Prostate gland (tissue), 2 donors: ENCODE data around the gene MAP4K4. TPM values are rescaled to one million over a fixed set of nuclear protein-coding genes. Genes with fewer than 3 reads are reported as not detected.
A peak's percentile ranks its signal among the peaks of the same experiment; 100 is the strongest.

Experiments used
- DNase-seq: peaks from one replicate; pipeline ENCODE4 v3.0.0-alpha.2; 2019; ENCODE audit warnings: low spot score
- H3K27ac ChIP-seq, 2 donors: fragments of 200-600 bp; sonication (generic); 2 replicates each; pipeline ENCODE4 v1.5.1; 2017 to 2019
- H3K27me3 ChIP-seq: fragments of 200-600 bp; sonication (generic); replicated peaks from 2 replicates; pipeline ENCODE4 v1.5.1; 2019; ENCODE audit not compliant: insufficient read depth
- H3K36me3 ChIP-seq, 2 donors: fragments of 200-600 bp; sonication (generic); 1 replicate in 1 of 2; 2 replicates in 1 of 2; pipeline versions ENCODE4 v1.5.1 to v1.8.1; 2017 to 2019
- H3K4me1 ChIP-seq: fragments of 200-600 bp; sonication (generic); replicated peaks from 2 replicates; pipeline ENCODE4 v1.5.1; 2019
- H3K4me3 ChIP-seq, 2 donors: fragments of 200-600 bp; sonication (generic); 2 replicates each; pipeline ENCODE4 v1.5.1; 2017 to 2019
- H3K9me3 ChIP-seq: fragments of 200-600 bp; sonication (generic); 2 replicates; pipeline ENCODE4 v1.5.1; 2017
- POLR2A ChIP-seq: fragments of 450-650 bp; IDR thresholded peaks from one replicate; pipeline ENCODE4 v1.6.1; 2016; ENCODE audit warnings: antibody characterized with exemption, mild to moderate bottlenecking
- POLR2AphosphoS5 ChIP-seq: sonication (generic); formaldehyde crosslinking; IDR thresholded peaks from one replicate; pipeline ENCODE4 v1.6.1; 2017; ENCODE audit warnings: antibody characterized with exemption
- WGBS: methylation state at CpG from one replicate; pipeline ENCODE4 v1.1.5; 2018; 5-methylcytosine and 5-hydroxymethylcytosine counted together
- intact Hi-C: fragments of 100-400 bp; cut with DNase I; formaldehyde crosslinking; loops from one replicate; pipeline ENCODE4 v1.14.2; 2022
- total RNA-seq, 2 donors: library from RNA; depleted of rRNA; stranded (reverse); fragments of >200 nt; gene quantifications; one replicate each; pipeline ENCODE4 v1.1.0, GENCODE V29; 2016
- TF ChIP-seq, protein P1 (sequence below), 4 experiments: fragments of 200-600 bp in 2 of 4; fragments of 450-650 bp in 2 of 4; sonication (generic) in 2 of 4; IDR thresholded peaks; 1 replicate in 3 of 4; 2 replicates in 1 of 4; pipeline ENCODE4 v1.5.1; 2016 to 2019; ENCODE audit warnings: antibody characterized with exemption in 4 of 4, mild to moderate bottlenecking in 2 of 4, moderate library complexity in 2 of 4

The MAP4K4 gene
- total RNA-seq, 2 donors from 2014 or later, result 23.6 to 107 TPM

DNA sequence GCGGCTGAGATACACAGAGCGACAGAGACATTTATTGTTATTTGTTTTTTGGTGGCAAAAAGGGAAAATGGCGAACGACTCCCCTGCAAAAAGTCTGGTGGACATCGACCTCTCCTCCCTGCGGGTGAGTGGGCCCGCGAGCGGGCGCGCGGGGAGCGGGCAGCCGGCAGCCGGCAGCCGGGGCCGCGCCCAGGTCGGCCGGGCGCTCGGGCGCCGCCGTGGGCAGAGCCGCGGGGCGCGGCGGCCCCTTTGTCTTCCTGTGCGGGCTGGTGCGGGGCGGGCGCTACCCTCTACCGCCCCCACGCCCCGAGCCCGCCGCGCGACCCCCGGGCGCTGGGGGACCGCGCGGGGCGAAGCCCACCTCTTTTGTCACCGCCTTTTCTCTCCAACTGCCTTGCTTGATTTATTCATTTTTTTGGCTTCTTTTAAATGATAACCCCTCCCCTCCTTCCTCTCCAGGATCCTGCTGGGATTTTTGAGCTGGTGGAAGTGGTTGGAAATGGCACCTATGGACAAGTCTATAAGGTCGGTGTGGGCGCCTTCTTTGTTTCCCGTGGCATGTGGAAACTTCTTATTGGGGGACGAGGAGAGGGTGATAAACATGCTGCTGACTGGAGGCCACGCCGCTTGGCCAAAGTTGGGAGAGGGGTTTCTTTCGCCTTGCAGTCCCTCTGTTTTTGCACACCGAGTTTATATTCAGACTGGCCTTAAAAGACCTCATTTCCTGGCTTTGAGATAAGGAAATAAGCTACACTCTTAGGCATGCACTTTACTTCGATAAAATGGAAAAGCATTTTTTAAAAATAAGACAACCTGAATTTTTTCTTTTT, 722 bp downstream of the MAP4K4 start:
- WGBS, result under 1% methylated on average over 48 of the region's 57 CpGs
- peak overlapping the region; percentile 56 to 57 for H3K4me3 ChIP-seq
- H3K9me3 ChIP-seq, result no peaks in the 10 kb centered on the region
- H3K36me3 ChIP-seq, result no peaks in the 10 kb centered on the region
- peak overlapping the region; percentile 48 to 50 for H3K27ac ChIP-seq
- no peaks in the 10 kb centered on the region for H3K4me1 ChIP-seq
- DNase-seq, result no peak
- H3K27me3 ChIP-seq, result no peaks in the 10 kb centered on the region
- intact Hi-C loops, result loop anchor here (2.0 to 10.0 kb wide), 4 partner anchors 41 to 183 kb away; no protein-coding TSS in a partner anchor
- no peak for TF ChIP-seq POLR2AphosphoS5
- TF ChIP-seq, protein P1, sequence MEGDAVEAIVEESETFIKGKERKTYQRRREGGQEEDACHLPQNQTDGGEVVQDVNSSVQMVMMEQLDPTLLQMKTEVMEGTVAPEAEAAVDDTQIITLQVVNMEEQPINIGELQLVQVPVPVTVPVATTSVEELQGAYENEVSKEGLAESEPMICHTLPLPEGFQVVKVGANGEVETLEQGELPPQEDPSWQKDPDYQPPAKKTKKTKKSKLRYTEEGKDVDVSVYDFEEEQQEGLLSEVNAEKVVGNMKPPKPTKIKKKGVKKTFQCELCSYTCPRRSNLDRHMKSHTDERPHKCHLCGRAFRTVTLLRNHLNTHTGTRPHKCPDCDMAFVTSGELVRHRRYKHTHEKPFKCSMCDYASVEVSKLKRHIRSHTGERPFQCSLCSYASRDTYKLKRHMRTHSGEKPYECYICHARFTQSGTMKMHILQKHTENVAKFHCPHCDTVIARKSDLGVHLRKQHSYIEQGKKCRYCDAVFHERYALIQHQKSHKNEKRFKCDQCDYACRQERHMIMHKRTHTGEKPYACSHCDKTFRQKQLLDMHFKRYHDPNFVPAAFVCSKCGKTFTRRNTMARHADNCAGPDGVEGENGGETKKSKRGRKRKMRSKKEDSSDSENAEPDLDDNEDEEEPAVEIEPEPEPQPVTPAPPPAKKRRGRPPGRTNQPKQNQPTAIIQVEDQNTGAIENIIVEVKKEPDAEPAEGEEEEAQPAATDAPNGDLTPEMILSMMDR (IDR thresholded peaks at IDR 0.05), result peak in 1 of 4 experiments; percentile 4
- TF ChIP-seq POLR2A, result no peak

DNA sequence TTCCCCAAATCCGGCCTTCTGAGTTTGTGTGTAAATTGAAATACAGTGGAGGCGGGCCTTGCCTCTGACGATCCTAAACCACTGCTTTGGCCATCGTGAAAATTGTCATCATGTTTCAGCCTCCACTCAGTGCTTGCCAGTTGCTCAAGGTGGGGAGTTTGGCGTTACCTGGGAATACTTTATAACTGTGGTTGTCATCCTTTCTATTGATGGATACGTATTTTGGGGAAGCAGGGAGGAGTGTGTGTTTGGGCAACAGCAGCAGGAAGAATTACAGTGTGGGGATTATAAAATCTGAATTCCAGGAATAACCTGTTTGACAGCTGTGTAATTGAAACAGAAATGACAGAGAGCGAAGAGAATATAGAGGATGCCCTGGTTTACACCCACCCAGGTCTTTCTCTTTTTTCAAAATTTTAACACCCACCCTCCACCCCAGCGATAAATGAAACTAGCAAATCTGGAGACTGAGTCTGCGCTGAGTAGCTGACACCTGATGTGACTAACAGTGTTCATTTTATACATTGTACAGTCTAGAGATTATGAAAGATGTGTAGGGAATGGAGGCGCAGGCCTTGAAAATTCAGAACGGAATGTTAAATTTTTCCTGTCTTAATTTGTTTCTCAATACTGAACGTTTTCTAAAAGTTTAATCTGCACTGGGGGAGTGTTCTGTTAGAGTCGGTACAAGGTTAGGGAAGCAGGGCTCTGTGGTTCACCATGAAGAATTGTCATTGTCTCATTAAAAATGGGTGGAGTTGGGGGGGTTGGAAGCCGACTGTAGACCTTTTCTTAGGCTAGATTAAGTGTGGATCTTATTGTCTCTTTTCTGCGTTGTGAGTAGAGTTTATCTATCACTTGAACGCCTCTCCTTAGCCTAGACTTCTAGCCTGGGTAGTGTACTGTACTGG, 1.6 kb downstream of the MAP4K4 start:
- intact Hi-C loops, result loop anchor here (2.0 to 10.0 kb wide), 4 partner anchors 42 to 184 kb away; no protein-coding TSS in a partner anchor
- Histone ChIP-seq H3K4me1 (no peaks in the 10 kb centered on the region), H3K9me3 (no peaks in the 10 kb centered on the region), H3K27me3 (no peaks in the 10 kb centered on the region), H3K36me3 (no peaks in the 10 kb centered on the region), H3K4me3 (peak overlapping the region; percentile 56 to 57), H3K27ac (peak overlapping the region; percentile 48 to 50)
- WGBS, result 10% methylated on average over 16 of the region's 16 CpGs
- DNase-seq, result peak; percentile 12
- TF ChIP-seq POLR2A (no peak), POLR2AphosphoS5 (no peak)
- TF ChIP-seq, protein P1 (IDR thresholded peaks at IDR 0.05), result no peak

DNA sequence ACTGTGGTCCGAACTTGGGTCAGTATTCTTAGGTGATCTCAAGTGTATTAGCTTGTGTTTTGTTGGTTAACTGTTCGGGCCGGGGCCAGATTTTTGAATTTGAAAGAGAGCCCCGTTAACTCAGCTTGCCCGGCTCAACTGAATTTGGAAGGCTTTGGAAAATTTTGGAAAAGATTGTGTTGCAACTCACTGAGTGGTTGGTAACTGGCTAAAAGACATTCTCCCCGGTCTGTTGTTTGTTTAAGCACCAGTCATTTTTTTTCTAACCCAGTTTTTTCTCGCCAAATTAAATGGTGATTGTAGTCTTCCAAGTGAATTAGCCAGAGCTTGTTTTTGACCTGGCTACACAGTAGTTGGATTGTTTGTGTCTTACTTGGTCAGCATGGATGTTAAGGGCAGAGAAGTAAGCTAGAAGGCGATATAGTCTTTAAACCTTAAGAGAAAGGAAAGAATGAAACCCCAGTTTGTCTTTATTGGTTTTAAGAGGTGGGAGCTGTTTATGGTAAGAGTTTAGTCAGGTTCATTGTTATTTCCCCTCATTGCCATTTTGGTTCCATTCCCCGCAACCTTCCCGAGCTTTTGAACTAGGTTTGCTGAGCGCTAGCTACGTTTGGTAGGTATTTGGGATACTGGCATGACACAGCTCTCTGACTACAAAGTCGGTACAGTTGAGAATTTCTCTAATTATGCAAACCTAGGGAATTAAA, 2.4 kb downstream of the MAP4K4 start:
- H3K36me3 ChIP-seq, result no peaks in the 10 kb centered on the region
- 20% methylated on average over 13 of the region's 13 CpGs for WGBS
- DNase-seq, result no peak
- no peaks in the 10 kb centered on the region for H3K27me3 ChIP-seq
- H3K27ac ChIP-seq, result peak overlapping the region; percentile 18 to 50
- TF ChIP-seq, protein P1 (IDR thresholded peaks at IDR 0.05), result no peak
- no peak for TF ChIP-seq POLR2A
- no peak for TF ChIP-seq POLR2AphosphoS5
- no peaks in the 10 kb centered on the region for H3K9me3 ChIP-seq
- peak overlapping the region; percentile 56 to 57 for H3K4me3 ChIP-seq
- no peaks in the 10 kb centered on the region for H3K4me1 ChIP-seq
- intact Hi-C loops, result loop anchor here (2.0 to 10.0 kb wide), 4 partner anchors 43 to 185 kb away; no protein-coding TSS in a partner anchor

DNA sequence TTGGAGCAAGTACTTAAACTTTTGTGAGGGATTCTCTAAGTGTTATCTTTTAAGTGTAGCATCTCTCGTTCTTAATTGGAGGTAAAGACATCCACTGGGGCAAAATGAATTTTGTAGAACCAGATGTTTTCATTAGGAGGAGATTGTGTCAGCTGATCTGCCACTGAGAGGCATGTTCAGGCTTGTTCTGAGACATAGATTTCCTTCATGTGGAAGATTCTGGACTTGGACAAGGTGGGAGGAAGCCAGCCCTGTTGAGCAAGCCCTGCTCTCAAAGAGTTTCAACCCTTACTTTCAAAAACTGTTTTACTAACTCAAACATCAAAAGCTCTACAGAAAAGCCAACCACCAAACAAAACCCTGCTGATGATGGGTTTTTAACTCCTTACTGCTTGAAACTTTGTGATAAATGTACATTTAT, 6.5 kb downstream of the MAP4K4 start:
- no peak for DNase-seq
- H3K4me3 ChIP-seq, result no peak overlapping the region
- intact Hi-C loops, result no loop called here
- H3K9me3 ChIP-seq, result no peaks in the 10 kb centered on the region
- no peak overlapping the region for H3K27ac ChIP-seq
- 58% methylated on average over 1 of the region's 1 CpG for WGBS
- H3K27me3 ChIP-seq, result no peaks in the 10 kb centered on the region
- TF ChIP-seq, protein P1 (IDR thresholded peaks at IDR 0.05), result no peak
- TF ChIP-seq POLR2AphosphoS5 (no peak), POLR2A (no peak)
- H3K36me3 ChIP-seq, result no peaks in the 10 kb centered on the region
- H3K4me1 ChIP-seq, result no peaks in the 10 kb centered on the region
